HT-29 (cell line): ENCODE results near the gene UBN1. TPM values are rescaled to one million over a fixed set of nuclear protein-coding genes. Genes with fewer than 3 reads are reported as not detected.
A peak's percentile ranks its signal among the peaks of the same experiment; 100 is the strongest.

Experiments
- DNase-seq: peaks from one replicate; pipeline ENCODE4 v3.0.0-alpha.2; 2015; ENCODE audit warnings: low spot score
- total RNA-seq: library from RNA; depleted of rRNA; stranded (reverse); fragments of >200 nt; shearing (Covaris generic); gene quantifications from 2 replicates; pipeline ENCODE4 v1.2.3, GENCODE V29; 2014

UBN1 gene
- total RNA-seq, 1 experiment from 2014 or later: 35.1 TPM

DNA sequence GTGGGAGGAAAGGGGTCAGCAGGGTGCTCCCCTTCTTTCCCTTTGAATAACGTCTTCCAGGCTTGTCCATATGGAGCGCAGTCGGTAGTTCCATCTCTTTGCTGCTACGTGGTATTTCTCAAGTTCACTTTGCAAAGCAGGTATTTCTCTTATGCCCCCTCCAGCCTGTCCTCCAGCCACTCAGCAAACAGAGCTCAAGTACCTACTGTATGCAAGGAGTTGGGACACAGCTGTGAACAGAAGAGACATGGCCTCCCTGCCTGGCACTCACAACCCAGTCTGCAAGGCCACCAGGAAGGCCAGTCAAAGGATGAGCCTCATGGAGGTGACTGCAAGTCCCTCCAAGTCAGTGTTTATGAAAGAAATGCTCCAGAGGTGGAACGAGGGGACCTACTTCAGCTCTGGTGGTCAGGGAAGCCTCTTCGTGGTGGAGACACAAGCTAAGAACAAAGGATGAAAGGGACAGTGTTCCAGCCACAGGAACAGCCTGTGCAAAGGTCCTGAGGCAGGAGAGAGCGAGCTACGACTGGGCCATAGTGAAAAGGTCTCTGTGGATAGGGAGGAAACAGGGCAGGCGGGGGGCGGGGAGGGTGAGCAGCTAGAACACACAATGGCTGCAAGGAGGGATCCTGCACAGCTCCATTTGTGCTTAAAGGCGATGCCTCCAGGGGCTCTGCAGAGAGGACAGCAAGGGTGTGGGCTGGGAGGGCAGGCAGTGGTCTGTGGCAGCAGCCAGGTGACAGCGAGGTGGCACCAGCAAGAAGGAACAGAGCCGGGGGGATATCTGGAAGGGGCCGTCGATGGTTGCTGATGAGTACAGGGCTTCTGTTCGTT lies 57.0 kb downstream of the UBN1 start:
- no peak for DNase-seq

DNA sequence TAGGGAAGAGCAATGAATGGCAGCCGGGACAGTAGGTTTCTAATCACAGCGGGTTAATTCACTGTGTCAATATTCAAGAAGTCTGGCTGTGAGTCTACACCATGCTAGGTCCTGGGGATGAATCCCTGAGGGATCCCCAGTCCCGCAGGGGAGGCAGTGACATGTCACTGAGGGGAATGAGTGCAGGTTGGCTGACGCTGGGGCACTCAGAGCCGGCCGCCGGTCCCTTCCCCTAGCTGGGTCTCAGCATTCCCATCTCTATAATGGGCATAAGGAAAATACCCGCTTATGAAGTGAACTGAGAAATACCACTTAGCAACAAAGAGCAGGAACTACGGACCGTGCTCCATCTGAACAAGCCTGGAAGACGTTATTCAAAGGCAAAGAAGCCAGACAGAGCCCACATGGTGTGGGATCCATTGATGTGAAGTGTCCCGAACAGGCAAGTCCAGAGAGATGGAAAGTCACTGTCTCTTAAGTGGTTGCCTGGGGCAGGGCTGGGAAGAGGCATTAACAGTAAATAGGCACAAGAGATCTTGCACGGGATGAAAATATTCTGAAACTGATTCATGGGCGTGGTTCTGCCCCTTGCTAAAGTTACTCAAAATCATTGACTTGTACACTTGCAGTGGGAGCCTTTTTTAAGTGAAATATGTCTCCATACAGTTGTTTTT lies 57.8 kb downstream of the UBN1 start:
- no peak for DNase-seq

- DNase-seq: no peak
These were observed 61.6 kb downstream of the UBN1 start for GRCh38 chr16:4908854-4909401.

GRCh38 chr16:4909825-4910224 lies 62.5 kb downstream of the UBN1 start:
- no peak for DNase-seq

DNA sequence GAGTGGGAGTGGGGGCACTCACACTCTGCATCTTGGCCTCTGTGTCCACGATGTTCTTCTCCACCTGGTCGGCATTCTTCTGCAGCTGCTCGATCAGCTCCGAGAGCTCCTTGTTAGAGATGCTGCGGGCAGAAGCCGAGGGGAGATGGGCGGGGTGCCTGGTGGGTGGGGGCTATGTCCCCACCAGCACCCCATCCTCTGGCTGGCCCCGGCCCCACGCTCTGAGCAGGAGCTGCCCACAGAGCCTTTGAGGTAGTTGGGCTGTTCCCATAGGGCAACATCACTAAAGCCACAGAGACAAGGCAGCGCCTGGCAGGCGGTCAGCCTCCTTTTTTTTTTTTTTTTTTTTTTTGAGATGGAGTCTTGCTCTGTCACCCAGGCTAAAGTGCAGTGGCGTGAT lies 63.5 kb downstream of the UBN1 start:
- DNase-seq: no peak

GRCh38 chr16:4911970-4912386 lies 64.7 kb downstream of the UBN1 start:
- no peak for DNase-seq

DNA sequence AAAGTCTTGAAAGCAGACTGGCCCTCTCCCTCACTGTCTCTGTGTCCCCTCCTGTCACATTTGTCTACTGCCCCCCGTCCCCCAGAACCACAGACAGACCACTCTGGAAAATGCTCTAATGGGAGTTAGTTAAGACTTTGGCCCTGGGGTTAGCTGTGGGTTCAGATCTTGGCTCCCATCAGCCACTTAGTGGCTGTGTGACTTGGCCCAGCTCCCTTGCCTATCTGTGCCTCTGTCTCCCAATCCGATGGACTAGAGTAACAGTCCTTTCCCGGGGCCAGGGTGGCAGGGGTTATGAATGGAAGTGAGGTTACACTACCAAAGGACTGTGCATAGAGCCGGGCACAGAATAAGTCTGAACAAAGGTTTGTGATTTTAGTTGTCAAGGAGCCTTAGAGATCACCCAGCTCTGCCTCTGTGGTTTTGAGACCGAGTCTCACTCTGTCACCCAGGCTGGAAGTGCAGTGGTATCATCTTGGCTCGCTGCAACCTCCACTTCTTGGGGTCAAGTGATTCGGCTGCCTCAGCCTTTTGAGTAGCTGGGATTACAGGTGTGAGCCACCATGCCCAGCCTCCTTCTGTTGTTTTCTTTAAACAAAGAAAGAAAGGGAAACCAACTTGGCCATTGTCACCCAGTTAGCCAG lies 66.0 kb downstream of the UBN1 start:
- DNase-seq: no peak

- no peak for DNase-seq
These were observed 66.7 kb downstream of the UBN1 start for GRCh38 chr16:4913774-4914525.

- DNase-seq: no peak
These were observed 67.4 kb downstream of the UBN1 start for GRCh38 chr16:4914528-4915225.

DNA sequence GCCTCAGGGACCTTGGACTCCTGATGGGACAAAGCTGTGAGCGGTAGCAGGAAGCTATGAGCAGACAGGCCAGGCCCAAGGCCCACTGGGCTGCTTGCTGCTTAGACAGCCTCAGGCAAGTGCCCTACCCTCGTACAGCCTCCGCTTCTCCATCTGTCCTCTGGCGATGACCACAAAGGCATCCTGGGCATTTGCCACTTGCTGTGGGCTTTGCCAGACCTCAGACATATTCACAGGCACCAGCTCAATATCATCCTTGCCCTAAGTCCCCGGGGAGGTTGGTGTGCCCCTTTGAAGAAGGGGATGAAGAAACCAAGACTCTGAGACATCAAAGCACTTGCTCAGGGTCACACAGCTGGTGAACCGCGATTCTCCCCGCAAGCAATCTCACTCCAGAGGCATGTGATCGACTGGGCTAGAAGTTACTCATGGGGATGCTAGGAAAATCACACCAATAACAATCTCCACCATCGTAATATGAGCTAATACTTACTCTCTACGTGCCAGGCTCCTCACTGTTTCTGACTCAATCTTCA lies 68.0 kb downstream of the UBN1 start:
- no peak for DNase-seq

DNA sequence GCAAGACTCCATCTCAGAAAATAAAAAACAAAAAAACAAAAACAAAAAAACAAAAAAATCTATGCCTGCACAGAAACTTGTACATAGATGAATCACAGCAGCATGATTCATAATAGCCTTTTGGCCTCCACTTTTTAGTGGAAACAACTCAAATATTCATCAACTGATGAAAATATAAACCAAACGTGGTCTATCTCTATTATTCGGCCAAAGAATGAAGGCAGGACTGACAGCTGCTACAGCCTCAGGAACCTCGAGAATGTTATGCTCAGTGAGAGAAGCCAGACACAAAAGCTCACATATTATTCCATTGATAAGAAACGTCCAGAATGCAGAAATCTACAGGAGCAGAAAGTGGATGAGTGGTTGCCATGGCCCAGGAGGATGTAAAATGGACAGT lies 69.8 kb downstream of the UBN1 start:
- DNase-seq: no peak

DNA sequence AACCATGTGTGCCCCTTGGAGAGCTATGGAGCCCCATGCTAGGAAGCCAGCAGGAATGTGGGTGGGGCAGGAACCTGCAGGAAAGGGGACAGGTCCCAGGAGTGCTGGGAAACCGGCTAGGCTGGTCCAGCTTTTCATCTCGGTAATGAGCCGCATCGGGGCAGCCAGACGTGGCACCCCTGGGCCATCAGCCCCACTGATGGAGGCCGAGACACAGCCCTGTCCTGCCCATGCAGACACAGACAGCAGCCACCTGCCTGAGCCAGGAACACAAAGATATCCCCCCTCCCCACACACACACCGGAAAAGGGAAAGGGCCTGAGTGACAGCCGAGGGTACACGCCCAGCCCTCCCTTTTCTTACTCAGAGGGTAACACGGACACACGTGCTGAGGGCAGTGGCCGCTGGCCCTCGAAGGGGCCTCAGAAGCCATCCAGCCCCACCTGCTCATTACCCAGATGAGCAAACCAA lies 71.5 kb downstream of the UBN1 start:
- DNase-seq: peak; percentile 85

- no peak for DNase-seq
These were observed 73.5 kb downstream of the UBN1 start for GRCh38 chr16:4920826-4921225.

- no peak for DNase-seq
These were observed 75.6 kb downstream of the UBN1 start for GRCh38 chr16:4922721-4923342.

- DNase-seq: no peak
These were observed 76.6 kb downstream of the UBN1 start for GRCh38 chr16:4923853-4924252.

DNA sequence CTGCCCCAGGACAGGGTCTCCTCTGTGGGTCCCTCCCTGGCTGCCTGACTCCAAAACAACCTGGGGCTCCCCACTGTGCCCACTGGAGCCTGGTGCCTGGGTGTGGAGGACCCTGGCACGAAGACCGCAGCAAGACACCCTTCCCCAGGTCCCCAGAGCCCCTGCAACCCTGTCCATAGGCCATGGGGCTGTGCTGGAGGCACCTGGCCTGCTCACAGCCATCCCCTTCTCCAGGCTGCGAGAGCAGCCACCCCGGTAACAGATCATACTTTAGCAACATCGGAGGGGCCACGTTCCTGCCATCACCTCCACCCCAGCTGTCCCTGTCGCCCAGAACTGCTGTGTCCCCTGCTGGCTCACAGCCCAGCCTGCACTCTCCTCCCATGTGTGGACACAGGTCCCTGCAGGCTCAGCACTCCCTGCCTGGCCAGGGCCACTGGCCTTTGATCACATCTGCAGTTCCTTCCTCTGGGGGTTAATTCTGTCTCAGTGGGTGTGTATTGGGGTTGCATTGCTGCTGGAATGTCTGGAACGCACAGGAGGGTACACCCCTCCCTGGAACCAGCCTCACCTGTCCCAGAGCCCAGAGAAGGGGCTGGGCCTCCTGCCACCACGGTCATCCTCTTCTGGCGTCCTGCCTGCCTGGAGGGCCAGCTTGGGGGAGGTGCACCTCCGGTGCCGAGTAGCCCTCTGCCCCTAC lies 77.5 kb downstream of the UBN1 start:
- DNase-seq: peak; percentile 79

GRCh38 chr16:4925293-4925607 lies 78.0 kb downstream of the UBN1 start:
- no peak for DNase-seq

DNA sequence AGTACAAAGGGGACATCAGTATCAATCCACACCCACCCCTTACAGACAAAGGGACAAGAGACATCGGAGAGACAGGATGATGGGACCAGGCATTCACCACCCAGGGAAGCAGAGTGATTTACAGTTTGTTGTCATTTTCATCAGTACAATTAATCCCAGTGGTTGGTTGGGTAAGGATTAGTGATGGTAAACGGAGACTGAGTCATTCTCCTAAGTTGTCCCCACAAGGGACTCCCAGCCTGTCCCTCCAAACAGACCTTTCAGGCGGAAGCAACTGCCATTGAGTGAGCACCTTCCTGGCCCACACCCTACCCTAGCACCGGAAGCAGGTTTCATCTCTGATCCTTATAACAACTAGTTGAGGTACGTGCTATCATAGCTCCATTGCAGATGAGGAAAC lies 78.5 kb downstream of the UBN1 start:
- peak; percentile 25 for DNase-seq

DNA sequence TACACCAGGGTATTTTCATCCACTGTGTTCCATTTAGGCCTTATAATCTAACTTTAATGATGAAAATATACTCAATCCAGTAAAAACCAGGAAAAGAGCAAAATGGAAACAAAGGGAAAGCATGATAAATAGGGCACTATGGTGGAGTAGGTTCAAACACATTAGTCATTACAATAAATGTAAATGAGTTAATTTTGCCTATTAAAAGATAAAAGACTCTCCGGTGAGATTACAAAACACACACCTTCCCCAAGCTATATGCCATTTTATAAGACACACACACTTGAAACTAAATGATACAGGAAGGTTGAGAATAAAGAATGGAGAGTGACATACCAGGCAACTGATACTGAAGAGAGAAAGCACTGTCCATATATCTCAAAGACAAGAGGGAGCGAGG lies 79.6 kb downstream of the UBN1 start:
- no peak for DNase-seq

GRCh38 chr16:4927661-4928060 lies 80.4 kb downstream of the UBN1 start:
- no peak for DNase-seq
